Activated CD4-positive, alpha-beta T cell treated with anti-CD3 and anti-CD28 coated beads, Interleukin-2, amount 50 U/mL, for 24 hours (primary cell): ENCODE data around the gene SYPL2.

Source experiments
- DNase-seq, 2 donors: peaks; one replicate each; pipeline ENCODE4 v3.0.0-alpha.2; 2020; ENCODE audit warnings: low read depth in 1 of 2, low spot score in 1 of 2

The SYPL2 gene

DNA sequence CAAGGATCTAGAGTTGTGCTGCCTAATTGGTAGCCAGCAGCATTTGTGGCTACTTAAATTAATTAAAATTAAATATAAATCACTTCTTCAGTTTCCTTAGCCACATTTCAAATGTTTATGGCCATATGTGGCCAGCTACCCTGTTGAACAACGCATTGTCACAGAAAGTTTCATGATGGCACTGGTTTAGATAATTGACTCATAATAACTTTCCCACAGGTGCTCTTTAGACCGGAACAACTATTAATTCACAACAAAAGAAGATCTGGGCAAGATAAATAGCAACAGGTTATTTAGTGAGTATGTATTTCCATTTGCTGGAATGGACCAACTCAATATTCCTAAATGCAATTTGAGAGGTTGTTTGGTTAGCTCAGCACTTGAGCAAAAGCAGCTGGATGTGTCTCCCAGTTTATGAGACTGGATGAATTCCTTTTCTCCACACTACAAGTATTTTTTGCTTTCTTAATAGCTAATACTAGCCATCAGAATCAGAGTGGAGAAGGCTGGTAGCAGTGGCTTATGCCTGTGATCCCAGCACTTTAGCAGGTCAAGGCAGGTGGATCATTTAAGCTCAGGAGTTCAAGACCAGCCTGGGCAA is 46.9 kb downstream of the SYPL2 start:
- DNase-seq: no peak

DNA sequence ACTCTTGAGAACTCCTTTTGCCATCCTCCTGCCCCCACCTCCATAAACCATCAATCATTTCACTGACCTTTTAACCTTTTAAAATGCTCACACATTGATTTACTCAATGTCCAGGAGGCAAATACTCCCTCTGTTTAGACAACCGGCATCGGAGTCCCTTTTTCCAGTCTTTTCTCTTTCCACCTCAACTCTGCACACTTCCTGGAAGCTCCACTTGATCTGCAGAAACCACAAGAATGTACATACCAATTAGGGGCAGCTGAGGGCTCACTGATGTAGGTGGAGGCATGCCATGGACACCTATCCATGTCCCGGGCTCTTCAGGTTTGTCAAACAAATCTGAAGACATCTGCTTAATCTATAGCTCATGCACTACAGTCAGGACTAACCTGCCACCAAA is 48.5 kb downstream of the SYPL2 start:
- DNase-seq: no peak

DNA sequence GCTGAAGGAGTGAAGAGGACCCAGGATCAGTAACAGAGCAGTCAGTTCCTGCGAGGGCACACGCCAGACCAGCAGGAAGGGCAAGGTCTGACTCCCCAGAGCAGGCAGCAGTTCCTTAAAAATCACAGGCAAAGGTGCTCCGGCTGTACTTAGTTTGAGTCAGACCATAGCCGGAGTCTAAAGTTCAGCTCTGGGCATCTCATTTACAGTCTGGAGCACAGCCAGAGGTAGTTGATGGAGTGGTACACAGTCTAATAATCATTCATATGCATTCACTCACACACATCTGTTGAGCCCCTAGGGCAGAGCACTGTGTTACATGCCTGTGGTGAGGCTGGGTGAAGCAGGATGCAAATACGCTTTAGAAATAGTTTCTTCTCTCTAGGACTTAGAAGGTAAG is 50.5 kb downstream of the SYPL2 start:
- no peak for DNase-seq

DNA sequence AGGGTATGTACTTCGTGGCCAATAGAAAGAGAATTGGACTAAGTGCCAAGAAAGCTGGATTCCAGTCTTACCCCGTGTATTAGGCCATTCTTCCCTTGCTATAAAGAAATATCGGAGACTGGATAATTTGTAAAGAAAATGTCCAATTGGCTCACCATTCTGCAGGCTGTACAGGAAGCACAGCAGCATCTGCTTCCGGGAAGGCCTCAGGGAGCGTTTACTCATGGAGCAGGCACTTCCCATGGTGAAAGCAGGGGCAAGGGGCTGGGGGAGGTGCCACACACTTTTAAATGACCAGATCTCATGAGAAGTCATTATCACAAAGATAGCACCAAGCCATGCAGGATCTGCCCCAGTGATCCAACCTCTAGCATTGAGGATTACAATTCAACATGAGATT is 51.0 kb downstream of the SYPL2 start:
- DNase-seq: no peak

DNA sequence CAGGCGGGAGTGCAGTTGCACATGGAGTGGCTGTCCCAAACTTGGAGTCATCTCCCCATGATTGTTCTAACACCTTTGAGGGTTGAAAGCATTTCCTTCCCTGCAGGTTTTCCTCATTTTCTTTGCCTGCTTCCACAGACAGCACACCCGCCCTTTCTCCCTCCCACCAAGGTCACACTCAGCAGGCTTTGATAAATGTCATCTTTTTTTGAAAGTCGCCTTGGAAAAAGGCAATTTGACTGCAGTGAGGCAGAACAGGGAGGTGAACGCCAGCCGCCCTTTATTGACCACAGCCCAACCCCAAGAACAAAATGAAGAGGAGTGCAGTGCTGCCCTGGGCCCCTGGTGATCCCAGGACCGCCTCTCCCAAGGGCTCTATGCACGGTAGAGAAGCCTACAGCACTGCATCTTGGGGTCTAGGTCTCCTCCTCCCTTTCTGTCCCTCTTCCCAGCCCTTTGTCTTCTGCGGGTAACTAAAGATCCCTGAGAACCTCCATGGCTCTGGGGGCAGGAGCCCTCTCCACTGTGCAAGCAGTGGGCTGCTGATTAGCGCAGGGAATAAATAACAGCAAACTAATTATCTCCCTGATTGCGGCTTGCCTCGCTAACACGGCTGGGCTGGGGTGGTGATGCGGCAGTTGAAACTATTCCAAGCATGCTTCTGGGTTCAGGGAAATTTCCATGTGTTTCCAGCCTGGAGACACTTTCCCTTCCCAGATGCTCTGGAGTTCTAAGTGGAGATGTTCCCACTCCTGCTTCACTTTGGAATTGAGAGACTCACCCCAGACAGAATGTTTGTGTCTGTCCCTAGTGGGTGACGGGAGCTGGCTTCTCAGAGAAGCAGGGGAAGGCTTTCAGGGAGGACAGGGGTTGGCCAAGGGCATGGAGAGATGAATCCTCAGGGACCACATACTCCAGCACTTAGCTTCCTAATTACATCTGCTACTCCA is 54.9 kb downstream of the SYPL2 start:
- DNase-seq: no peak

DNA sequence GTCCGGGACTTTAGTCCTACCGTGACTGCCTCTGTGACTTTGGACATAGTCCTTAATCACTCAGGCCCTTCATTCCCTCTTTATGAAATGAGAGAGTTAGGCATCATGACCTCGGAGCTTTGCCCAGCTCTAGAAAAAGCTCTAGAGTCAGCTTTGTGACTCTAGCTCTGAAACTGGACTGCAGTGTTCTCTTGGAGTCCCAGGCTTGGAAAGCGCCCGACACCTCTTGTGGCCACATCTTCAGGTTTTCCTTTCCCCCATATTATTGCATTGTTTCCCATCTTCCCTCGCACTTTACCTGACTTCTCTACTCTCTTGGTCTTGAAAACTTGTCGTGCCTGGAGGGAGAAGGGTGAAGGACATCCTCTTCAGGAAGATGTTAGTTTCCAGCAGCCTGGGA is 55.7 kb downstream of the SYPL2 start:
- DNase-seq: no peak

DNA sequence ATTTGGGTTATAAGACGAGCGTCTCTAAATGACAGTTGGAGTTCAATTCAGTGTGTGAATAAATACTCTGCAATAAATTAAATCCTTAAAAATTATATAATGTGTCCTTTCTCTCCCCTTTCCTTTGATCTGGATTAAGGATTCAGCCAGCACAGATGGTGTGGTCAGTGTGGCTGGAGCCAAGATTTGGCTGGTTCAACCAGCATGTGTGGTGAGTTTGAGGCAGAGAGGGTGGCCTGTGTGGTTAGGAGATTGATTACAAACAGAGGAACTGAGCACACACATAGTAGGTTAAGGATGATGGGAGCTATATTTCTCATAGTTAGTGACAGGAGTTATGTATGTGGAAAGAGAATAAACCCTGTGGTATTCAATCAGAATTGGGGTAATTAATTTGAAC is 57.4 kb downstream of the SYPL2 start:
- no peak for DNase-seq

DNA sequence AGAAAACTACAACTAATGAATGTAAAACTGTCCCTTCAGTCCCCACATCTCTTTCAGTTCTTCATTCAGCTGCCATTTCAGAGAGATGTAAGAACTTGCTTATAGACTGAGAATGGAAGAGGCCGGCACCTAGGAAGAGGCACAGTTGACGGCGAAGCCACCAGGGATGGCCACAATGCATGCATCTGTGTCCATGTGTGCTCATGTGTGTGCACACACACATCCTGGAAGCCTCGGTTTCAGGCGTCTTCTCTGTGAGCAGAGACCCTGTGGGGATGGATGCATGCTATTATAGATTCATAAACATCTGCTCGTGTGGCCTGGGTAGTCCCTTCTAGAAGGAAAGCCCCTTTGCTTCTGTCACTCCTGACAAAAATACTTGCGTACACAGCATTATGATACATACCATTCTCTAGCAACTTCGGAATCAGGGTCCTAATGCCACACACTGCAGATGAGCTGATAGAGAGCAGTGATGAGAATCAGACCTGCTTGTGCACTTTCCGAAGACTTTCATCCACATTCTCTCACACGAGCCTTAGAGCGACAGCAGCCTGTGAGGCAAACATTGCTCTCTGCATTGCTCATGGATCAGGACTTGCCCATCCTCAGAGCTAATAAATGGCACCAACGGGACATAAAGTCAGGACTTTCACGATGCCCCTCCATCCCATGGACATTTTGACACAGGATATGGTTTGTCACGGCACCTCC is 60.9 kb downstream of the SYPL2 start:
- no peak for DNase-seq

DNA sequence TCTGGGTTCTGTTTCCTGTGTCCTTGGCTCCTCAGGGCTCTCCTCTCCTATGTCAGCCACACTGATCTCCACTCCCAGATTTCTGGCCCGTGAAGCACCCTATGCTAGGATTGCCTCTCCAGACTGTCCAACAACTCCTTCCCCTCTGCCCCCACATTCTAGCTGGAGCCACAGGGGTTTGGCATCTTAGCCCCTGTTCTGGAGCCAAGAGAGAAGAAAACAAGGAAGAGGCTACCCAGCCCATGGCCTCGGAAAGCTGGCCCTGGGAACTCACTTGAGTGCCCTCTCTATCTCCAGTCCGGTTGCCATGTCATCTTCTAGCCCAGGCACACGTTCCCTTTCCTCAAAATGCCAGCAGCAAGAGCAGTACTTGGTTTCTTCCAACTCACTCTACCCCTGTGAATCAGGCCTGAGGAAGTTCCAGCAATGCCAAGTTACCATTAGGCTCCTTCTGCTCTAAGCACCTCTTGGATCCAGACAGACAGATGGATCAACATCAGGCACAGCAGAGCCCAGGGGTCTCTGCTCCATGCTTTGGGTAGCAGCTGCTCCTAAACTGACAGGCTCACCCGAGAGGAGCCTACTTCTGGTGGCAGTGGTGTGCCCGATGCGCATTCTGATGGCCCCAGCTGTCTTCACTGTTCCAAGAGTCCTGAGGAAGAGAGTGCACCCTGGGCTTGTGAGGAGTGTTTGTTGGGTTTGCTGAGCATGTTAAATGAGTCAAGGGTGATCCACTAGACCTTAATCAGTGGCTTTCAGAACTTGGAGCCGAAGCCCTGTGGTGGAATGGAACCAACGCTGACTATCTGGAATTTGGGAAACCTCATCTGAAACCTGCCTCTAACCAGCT is 61.7 kb downstream of the SYPL2 start:
- DNase-seq: no peak

DNA sequence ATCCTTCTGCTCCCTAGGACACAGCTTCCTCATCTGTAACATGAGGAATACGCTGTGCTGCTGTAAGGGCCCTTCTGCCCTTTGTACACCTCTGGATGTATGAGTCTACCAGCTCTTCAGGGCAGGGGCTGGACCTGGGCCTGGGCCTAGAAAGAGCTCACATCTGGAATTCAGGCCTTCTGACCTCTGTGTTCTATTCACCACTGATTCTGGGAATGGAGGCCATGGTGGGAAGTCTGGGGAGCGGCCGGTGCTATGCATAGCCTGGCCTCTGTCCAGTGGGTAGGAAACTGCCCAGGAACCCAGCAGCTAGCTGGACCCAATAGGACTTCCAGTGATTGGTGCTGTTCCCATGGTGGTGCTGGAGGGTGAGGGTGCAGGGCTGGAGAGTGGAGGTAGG is 62.4 kb downstream of the SYPL2 start:
- DNase-seq: no peak

DNA sequence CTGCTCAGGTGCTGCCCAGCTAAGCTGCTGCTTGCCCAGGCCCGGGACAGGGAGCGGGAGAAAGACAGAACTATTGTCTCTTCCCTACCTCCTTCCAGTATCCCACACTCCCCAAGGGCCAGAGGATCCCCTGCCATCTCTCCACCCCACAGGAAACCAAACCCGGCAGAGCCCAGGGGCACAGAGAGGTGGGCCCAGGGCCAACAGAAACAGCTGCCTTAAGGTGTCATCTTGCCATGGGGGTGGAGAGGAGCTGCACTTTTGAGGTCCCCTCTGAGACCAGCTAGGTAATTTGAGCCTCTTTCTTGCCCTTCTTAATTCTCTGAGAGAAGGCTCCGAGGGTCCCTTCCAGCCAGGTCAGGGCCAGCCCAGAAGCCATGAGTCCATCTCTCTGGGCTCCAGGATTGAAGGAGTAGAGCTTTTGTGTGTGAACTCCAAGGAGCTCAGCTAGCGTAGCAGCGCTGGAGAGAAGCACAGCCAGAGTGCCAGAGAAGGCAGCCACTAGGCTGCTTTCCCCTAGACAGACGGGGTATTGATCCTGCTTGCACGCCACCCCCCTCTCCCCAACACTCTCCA is 63.6 kb downstream of the SYPL2 start:
- no peak for DNase-seq

DNA sequence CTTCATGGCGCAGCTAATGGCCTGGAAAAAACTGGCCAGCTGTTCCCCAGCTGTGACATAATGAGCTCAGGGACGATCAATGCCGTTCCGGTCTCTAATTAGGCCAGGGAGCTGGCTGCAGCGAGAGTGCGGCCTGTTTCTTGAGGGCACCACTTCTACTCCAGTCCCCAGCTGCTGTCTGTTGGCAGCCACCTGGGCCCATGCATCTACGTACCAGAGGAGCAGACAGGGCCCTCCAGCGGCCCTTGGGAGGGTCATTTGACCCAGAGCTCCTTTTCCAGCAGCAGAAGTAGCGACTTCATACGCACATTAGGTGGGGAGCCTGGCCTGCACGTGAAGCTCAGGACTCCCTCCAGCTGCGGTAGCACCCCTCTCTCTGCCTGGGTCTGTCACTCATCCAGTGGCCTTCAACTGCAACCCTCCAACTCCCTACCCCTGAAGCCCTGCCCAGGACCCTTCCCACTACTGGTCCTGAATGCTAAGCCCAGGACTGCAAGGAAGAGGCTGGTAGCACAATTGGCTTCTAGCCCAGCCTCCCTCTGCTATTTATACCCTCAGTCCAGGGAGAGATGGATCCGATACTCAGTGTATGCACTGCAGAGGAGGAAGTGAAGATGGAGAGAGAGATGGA is 64.2 kb downstream of the SYPL2 start:
- DNase-seq: no peak

DNA sequence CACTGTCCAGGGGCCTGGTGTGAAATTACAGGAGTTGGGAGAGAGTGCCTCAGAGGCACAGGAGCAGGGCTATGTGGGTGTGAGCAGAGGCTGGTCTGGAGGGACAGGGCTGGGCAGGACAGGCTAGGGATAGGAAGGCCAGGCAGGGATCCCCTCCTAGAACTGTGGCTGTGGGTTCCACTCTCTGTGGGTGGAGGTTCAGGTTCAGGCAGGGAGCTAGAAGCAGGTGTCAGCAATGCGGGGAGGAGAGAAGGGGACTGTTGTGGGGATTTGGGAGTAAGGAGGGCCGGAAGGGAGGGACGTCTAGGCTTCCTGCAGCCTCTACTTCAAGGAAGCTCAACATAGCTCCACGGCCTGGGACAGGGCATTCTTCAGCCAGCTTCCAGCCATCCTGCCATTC is 65.0 kb downstream of the SYPL2 start:
- DNase-seq: no peak
